BLaER1 (cell line): ENCODE results near the gene MBD5.

ENCODE experiments used
- H3K27ac ChIP-seq: shearing (Covaris generic); formaldehyde crosslinking; 2 replicates; pipeline ENCODE4 v1.8.1; 2022
- H3K27me3 ChIP-seq: shearing (Covaris generic); formaldehyde crosslinking; 2 replicates; pipeline ENCODE4 v1.8.1; 2022
- H3K36me3 ChIP-seq: shearing (Covaris generic); formaldehyde crosslinking; 2 replicates; pipeline ENCODE4 v1.8.1; 2022
- H3K4me1 ChIP-seq: shearing (Covaris generic); formaldehyde crosslinking; 2 replicates; pipeline ENCODE4 v1.8.1; 2022
- H3K4me2 ChIP-seq: shearing (Covaris generic); formaldehyde crosslinking; 2 replicates; pipeline ENCODE4 v1.8.1; 2022
- H3K4me3 ChIP-seq: shearing (Covaris generic); formaldehyde crosslinking; 2 replicates; pipeline ENCODE4 v1.8.1; 2022
- H3K9ac ChIP-seq: shearing (Covaris generic); formaldehyde crosslinking; 2 replicates; pipeline ENCODE4 v1.8.1; 2022
- H3K9me3 ChIP-seq: shearing (Covaris generic); formaldehyde crosslinking; 2 replicates; pipeline ENCODE4 v1.8.1; 2022
- H4K20me1 ChIP-seq: shearing (Covaris generic); formaldehyde crosslinking; 2 replicates; pipeline ENCODE4 v1.8.1; 2022
- Cebpa-rat ChIP-seq: shearing (Covaris generic); IDR thresholded peaks from 2 replicates; pipeline ENCODE4 v1.8.1; 2022

The MBD5 gene

DNA sequence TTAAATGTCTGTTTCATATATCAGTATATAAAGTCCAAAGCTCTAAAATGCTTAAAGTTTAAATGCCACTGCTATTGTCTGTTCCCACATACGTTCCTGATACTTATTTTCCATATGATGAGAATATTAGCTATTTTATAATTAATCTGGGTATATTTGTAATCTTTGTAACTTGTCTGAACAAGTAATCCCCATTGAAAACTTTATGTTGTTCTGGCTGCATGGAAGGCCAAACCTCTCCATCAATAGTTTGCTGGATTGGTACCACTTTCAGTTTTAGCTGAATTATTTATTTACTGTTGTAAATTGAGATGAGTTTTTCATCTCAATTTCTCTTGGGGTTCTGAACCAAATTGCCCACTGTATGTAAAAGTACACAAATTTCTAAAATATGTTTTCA is 1.5 kb downstream of the MBD5 start:
- no peak for TF ChIP-seq Cebpa-rat
- peak overlapping the region; percentile 82 for H3K4me3 ChIP-seq

DNA sequence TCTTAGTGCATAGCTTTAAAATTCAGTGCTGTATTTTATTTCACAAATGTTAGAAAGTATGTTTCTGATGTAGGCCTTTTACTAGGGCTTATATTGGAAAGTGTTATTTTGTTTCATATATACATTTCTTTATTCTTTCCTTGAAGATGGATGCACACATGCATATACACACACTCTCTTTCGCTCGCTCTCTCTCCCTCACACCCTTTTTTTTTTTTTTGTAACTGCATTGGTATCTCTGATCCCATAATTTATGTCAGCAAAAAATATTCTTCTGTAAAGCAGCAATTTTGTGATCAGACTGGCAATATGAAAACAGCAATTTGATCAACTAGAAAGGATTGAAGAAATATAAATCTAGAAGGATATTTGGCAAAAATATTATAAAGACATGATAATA is 2.0 kb downstream of the MBD5 start:
- Histone ChIP-seq H3K4me1 (peaks cover 41% of the 10 kb centered on the region), H4K20me1 (peaks cover 46% of the 10 kb centered on the region), H3K9me3 (no peaks in the 10 kb centered on the region), H3K36me3 (no peaks in the 10 kb centered on the region), H3K4me2 (peak overlapping the region; percentile 77), H3K9ac (peak overlapping the region; percentile 87; the same call in 1 of the 2 replicates), H3K27me3 (no peaks in the 10 kb centered on the region), H3K4me3 (peak overlapping the region; percentile 82; the same call in 1 of the 2 replicates), H3K27ac (no peak overlapping the region)
- TF ChIP-seq Cebpa-rat, result no peak

More for the DNA sequence above, 1.5 kb downstream of the MBD5 start:
- Histone ChIP-seq H3K4me1 (peaks cover 41% of the 10 kb centered on the region), H3K36me3 (no peaks in the 10 kb centered on the region), H3K9ac (peak overlapping the region; percentile 87), H3K4me2 (peak overlapping the region; percentile 77), H3K27me3 (no peaks in the 10 kb centered on the region), H4K20me1 (peaks cover 50% of the 10 kb centered on the region), H3K27ac (peak overlapping the region; percentile 90; the same call in 1 of the 2 replicates), H3K9me3 (no peaks in the 10 kb centered on the region)

DNA sequence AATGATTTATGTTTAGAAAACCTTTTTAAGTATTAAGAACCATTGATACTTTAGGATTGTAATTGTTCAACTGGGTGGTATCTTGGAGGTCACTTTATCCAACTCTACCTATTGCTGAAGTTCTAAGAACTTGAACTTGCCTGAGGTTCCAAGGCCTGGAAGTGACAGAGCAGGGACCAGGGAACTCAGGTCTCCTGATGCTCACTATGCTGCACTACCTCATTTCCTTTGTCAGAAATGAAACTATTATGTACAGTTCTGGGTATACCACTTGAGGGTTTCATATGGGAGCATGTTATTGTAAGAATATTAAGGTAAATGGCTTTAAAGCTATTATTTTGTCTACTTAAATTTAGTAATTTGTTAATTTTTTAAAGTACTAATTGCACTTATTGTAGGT is 3.0 kb downstream of the MBD5 start:
- H3K36me3 ChIP-seq, result no peaks in the 10 kb centered on the region
- H3K27ac ChIP-seq, result no peak overlapping the region
- H3K4me3 ChIP-seq, result no peak overlapping the region
- H3K4me2 ChIP-seq, result peak overlapping the region; percentile 77
- TF ChIP-seq Cebpa-rat, result no peak
- peaks cover 32% of the 10 kb centered on the region for H3K4me1 ChIP-seq
- H3K9me3 ChIP-seq, result no peaks in the 10 kb centered on the region
- H3K27me3 ChIP-seq, result no peaks in the 10 kb centered on the region
- peaks cover 41% of the 10 kb centered on the region for H4K20me1 ChIP-seq
- no peak overlapping the region for H3K9ac ChIP-seq

DNA sequence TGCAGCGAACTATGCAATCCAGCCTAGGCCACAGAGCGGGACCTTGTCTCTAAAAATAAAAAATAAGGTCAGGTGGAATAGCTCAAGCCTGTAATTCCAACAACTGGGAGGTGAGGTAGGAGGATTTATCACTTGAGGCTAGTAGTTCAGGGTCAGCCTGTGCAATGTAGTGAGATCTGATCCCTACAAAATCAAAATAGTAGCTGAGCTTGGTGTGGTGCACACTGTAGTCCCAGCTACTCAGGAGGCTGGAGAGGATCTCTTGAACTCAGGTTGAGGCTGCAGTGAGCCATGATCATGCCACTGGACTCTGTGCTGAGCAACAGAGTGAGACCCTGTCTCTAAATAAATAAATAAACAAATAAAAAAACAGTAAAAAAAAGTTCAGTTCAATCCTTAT is 5.7 kb downstream of the MBD5 start:
- no peak overlapping the region for H3K27ac ChIP-seq
- H3K36me3 ChIP-seq, result no peaks in the 10 kb centered on the region
- peaks cover 23% of the 10 kb centered on the region for H3K4me1 ChIP-seq
- no peak overlapping the region for H3K9ac ChIP-seq
- no peak overlapping the region for H3K4me2 ChIP-seq
- H4K20me1 ChIP-seq, result peaks cover 39% of the 10 kb centered on the region; the same call in 1 of the 2 replicates
- no peaks in the 10 kb centered on the region for H3K27me3 ChIP-seq
- no peak for TF ChIP-seq Cebpa-rat
- H3K9me3 ChIP-seq, result no peaks in the 10 kb centered on the region
- H3K4me3 ChIP-seq, result no peak overlapping the region

DNA sequence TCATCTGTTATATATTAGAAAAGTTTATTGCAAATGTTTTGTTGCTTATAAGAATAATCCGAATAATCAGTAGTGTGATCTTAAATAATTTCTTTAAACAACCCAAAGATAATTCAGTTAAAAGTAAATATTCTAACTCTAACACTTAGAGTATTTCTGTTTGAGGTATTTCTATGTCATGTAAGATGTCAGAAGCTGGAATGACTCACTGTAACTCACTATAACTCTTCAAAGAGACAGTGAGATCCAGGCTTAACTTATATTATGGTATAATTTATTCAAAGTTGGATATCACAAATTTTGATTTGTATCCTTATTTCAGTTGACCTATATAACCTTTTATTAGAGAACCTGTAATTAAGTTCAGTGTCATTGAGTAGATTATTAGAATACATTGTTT is 6.9 kb downstream of the MBD5 start:
- Histone ChIP-seq H3K36me3 (no peaks in the 10 kb centered on the region), H3K27ac (no peak overlapping the region), H3K27me3 (no peaks in the 10 kb centered on the region), H3K4me1 (peaks cover 15% of the 10 kb centered on the region), H3K4me3 (no peak overlapping the region), H3K9me3 (no peaks in the 10 kb centered on the region), H4K20me1 (peaks cover 35% of the 10 kb centered on the region; the same call in 1 of the 2 replicates), H3K9ac (no peak overlapping the region), H3K4me2 (no peak overlapping the region)
- no peak for TF ChIP-seq Cebpa-rat

DNA sequence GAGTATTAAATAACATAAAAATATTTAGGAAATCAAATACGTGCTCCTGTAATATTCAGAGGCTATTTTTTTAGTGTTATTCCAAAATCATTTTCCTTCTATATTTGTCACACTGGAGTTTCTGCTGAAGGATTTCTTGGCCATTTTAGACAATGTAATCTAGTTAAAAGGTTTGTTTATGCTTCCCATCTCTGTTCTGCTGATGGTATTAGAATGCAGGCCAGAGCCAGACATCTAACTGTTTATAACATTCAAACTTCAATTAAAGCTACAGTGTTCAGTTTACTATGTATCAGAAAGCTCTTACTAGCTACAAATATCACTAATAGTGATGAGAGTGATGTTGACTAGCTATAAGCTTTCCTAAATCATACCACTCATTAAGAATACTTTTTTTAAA is 7.9 kb downstream of the MBD5 start:
- no peaks in the 10 kb centered on the region for H3K27me3 ChIP-seq

DNA sequence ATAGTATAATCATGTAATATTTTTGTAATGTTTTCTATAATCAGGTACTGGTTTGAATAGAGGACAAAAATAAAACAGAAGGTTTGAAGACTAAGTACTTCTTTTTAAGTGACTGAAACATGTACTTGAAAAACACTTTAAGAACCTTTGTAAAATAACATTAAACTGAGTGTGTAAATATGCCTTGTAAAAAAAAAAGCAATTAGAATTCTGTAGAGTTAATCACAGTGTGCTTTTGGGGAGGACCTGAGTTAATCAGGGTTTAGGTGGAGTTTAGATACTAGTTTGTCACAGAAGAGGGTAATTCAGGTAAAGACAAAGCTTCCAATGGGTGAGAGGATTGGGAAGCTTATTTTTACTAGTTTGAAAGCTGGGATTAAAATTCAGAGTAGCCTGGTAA is 10.3 kb downstream of the MBD5 start:
- Histone ChIP-seq H4K20me1 (peaks cover 27% of the 10 kb centered on the region), H3K9ac (no peak overlapping the region), H3K4me2 (no peak overlapping the region), H3K36me3 (no peaks in the 10 kb centered on the region), H3K27ac (no peak overlapping the region), H3K4me1 (no peaks in the 10 kb centered on the region), H3K9me3 (no peaks in the 10 kb centered on the region), H3K4me3 (no peak overlapping the region), H3K27me3 (no peaks in the 10 kb centered on the region)
- TF ChIP-seq Cebpa-rat, result no peak

More for the DNA sequence above, 7.9 kb downstream of the MBD5 start:
- peaks cover 5% of the 10 kb centered on the region for H3K4me1 ChIP-seq
- no peaks in the 10 kb centered on the region for H3K36me3 ChIP-seq
- no peak for TF ChIP-seq Cebpa-rat
- peaks cover 30% of the 10 kb centered on the region for H4K20me1 ChIP-seq
- H3K27ac ChIP-seq, result no peak overlapping the region
- no peak overlapping the region for H3K9ac ChIP-seq
- no peak overlapping the region for H3K4me3 ChIP-seq
- no peaks in the 10 kb centered on the region for H3K9me3 ChIP-seq
- no peak overlapping the region for H3K4me2 ChIP-seq

DNA sequence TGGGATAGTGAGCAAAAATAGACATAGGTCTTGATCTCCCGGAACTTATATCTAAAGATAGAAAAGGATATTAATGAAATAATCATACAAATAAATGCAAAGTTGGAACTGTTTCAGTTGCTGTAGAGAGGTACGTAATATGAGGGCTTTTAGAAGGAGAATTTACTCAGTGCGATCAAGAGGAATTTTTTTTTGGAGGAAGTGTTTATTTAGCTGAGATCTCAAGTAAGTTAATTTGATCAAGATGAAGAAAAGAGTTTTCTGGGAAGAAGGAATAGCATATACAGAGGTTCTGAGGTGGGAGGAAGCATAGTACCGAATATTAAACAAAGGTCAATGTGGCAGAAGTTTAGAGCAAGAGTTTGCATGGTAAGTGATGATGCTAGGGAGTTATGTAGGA is 11.3 kb downstream of the MBD5 start:
- H3K36me3 ChIP-seq, result no peaks in the 10 kb centered on the region
- H3K27me3 ChIP-seq, result no peaks in the 10 kb centered on the region
- TF ChIP-seq Cebpa-rat, result no peak
- H3K4me3 ChIP-seq, result no peak overlapping the region
- H3K4me1 ChIP-seq, result no peaks in the 10 kb centered on the region
- peaks cover 27% of the 10 kb centered on the region; the same call in 1 of the 2 replicates for H4K20me1 ChIP-seq
- no peak overlapping the region for H3K4me2 ChIP-seq
- no peak overlapping the region for H3K27ac ChIP-seq
- H3K9ac ChIP-seq, result no peak overlapping the region
- no peaks in the 10 kb centered on the region for H3K9me3 ChIP-seq

DNA sequence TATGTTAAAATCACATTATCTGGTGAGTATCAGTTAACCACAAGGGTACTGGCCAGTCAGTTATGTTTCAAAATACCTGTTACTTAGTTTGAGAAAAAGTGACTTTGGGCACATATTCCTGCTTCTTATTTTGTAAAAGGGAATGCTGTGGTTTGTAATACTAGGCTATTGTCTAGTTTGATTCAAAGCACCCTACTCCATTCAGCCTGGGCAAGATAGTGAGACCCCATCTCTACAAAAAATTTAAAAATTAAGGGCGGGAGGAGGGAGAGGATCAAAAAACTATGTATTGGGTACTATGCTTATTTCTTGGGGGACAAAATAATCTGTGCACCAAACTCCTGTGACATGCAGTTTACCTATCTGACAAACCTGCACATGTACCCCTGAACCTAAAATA is 18.9 kb downstream of the MBD5 start:
- Histone ChIP-seq H3K36me3 (peaks cover 9% of the 10 kb centered on the region), H3K4me2 (no peak overlapping the region), H3K4me3 (no peak overlapping the region), H3K9me3 (no peaks in the 10 kb centered on the region), H3K4me1 (no peaks in the 10 kb centered on the region), H3K27ac (no peak overlapping the region), H3K27me3 (no peaks in the 10 kb centered on the region), H3K9ac (no peak overlapping the region), H4K20me1 (peaks cover 6% of the 10 kb centered on the region; the same call in 1 of the 2 replicates)
- no peak for TF ChIP-seq Cebpa-rat

DNA sequence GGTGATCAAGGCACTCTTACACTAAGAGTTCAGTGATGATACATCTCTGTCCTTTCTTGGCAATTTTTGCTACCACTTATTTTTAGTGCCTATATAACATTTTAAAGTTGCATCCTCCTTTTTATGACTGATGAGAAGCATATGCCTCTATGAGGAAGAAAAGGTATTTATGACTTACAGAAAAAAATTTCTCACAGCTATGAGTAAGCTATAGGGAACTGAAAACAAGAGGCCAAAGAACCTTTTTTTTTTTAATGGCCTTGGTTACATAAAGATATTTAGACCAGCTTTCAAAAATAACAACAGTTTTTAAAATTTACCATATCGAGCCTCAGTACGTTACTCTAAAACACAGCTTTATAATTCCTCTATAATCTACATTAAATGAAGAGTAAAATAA is 21.3 kb downstream of the MBD5 start:
- H3K4me1 ChIP-seq, result no peaks in the 10 kb centered on the region
- H3K4me3 ChIP-seq, result no peak overlapping the region
- H4K20me1 ChIP-seq, result peaks cover 10% of the 10 kb centered on the region; the same call in 1 of the 2 replicates
- no peaks in the 10 kb centered on the region for H3K9me3 ChIP-seq
- no peak overlapping the region for H3K4me2 ChIP-seq
- no peak overlapping the region for H3K27ac ChIP-seq
- H3K36me3 ChIP-seq, result peaks cover 9% of the 10 kb centered on the region
- TF ChIP-seq Cebpa-rat, result no peak
- H3K27me3 ChIP-seq, result no peaks in the 10 kb centered on the region
- H3K9ac ChIP-seq, result no peak overlapping the region

DNA sequence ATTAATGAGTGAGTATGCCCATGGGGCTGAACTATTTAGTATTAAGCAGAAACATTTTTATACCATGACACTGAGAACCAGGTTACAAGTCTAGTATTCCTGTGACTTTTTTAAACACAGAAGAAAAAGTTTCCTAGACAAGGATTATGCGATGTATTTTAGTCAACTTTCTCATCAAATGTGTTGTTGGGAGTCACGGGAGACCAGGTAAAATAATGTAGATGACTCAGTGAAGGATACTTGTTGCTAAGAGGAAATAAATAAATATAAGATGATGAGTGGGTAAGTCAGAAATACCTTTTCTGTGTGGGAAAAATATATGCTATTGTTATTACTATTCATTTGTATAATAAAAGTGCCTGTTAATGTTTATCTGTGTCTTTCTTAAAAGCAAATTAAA is 23.4 kb downstream of the MBD5 start:
- Histone ChIP-seq H4K20me1 (peaks cover 31% of the 10 kb centered on the region), H3K4me1 (peaks cover 18% of the 10 kb centered on the region), H3K27me3 (no peaks in the 10 kb centered on the region), H3K9ac (no peak overlapping the region), H3K4me3 (no peak overlapping the region), H3K9me3 (no peaks in the 10 kb centered on the region), H3K36me3 (peaks cover 9% of the 10 kb centered on the region), H3K27ac (no peak overlapping the region), H3K4me2 (no peak overlapping the region)
- no peak for TF ChIP-seq Cebpa-rat
